ENCODE results near the gene KLHL36. TPM values are rescaled to one million over a fixed set of nuclear protein-coding genes. Genes with fewer than 3 reads are reported as not detected.

KLHL36 gene
- total RNA-seq, 1 experiment from 2014 or later: 46.0 TPM

DNA sequence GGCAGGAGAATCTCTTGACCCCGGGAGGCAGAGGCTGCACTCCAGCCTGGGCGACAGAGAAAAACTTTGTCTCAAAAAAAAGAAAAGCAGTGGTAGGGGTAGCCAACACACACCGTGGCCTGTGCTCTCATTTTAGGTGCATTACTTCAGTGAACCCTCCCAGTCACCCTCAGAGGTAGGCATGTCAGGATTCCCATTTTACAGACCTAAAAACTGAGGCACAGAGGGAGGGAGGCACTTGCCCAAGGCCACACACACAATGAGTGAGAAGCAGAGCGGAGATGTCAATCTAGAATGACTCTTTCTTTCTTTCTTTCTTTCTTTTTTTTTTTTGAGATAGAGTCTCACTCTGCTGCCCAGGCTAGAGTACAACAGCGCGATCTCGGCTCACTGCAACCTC, 35.6 kb upstream of the KLHL36 start:
- POLR2A ChIA-PET: no interaction called here
- ATAC-seq (no peak), DNase-seq (ENCODE audit: low read depth, low spot score) (no peak)
- H3K4me1 ChIP-seq (ENCODE audit: control insufficient read depth, insufficient read depth, low read length): peaks cover 26% of the 10 kb centered on the region
- no peak overlapping the region for H3K27ac ChIP-seq (ENCODE audit: low read length)
- H3K4me3 ChIP-seq (ENCODE audit: low read depth in 2 of 2, low read length in 2 of 2): no peak overlapping the region
- H3K27me3 ChIP-seq (ENCODE audit: control insufficient read depth, insufficient read depth, low read length): no peaks in the 10 kb centered on the region
- intact Hi-C loops (cut with micrococcal nuclease; ENCODE audit: unreplicated experiment): no loop called here
- CTCF ChIA-PET: no interaction called here
- in situ Hi-C loops (cut with HindIII; ENCODE audit: low pct_unique_long_range_greater_than_20kb, low sequenced_read_pairs): no loop called here
- peaks cover 4% of the 10 kb centered on the region for H3K36me3 ChIP-seq (ENCODE audit: control insufficient read depth, insufficient read depth, low read length)
- H3K9me3 ChIP-seq (ENCODE audit: control insufficient read depth, insufficient read depth, low read depth, low read length): no peaks in the 10 kb centered on the region
- no TSS peak for BruUV-seq (replicated peaks)
- TF ChIP-seq, protein P1, sequence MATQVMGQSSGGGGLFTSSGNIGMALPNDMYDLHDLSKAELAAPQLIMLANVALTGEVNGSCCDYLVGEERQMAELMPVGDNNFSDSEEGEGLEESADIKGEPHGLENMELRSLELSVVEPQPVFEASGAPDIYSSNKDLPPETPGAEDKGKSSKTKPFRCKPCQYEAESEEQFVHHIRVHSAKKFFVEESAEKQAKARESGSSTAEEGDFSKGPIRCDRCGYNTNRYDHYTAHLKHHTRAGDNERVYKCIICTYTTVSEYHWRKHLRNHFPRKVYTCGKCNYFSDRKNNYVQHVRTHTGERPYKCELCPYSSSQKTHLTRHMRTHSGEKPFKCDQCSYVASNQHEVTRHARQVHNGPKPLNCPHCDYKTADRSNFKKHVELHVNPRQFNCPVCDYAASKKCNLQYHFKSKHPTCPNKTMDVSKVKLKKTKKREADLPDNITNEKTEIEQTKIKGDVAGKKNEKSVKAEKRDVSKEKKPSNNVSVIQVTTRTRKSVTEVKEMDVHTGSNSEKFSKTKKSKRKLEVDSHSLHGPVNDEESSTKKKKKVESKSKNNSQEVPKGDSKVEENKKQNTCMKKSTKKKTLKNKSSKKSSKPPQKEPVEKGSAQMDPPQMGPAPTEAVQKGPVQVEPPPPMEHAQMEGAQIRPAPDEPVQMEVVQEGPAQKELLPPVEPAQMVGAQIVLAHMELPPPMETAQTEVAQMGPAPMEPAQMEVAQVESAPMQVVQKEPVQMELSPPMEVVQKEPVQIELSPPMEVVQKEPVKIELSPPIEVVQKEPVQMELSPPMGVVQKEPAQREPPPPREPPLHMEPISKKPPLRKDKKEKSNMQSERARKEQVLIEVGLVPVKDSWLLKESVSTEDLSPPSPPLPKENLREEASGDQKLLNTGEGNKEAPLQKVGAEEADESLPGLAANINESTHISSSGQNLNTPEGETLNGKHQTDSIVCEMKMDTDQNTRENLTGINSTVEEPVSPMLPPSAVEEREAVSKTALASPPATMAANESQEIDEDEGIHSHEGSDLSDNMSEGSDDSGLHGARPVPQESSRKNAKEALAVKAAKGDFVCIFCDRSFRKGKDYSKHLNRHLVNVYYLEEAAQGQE (IDR thresholded peaks at IDR 0.05; ENCODE audit: insufficient read depth in 1 of 2, low read depth in 2 of 2, low read length in 1 of 2): no peak
- TF ChIP-seq, protein P2, sequence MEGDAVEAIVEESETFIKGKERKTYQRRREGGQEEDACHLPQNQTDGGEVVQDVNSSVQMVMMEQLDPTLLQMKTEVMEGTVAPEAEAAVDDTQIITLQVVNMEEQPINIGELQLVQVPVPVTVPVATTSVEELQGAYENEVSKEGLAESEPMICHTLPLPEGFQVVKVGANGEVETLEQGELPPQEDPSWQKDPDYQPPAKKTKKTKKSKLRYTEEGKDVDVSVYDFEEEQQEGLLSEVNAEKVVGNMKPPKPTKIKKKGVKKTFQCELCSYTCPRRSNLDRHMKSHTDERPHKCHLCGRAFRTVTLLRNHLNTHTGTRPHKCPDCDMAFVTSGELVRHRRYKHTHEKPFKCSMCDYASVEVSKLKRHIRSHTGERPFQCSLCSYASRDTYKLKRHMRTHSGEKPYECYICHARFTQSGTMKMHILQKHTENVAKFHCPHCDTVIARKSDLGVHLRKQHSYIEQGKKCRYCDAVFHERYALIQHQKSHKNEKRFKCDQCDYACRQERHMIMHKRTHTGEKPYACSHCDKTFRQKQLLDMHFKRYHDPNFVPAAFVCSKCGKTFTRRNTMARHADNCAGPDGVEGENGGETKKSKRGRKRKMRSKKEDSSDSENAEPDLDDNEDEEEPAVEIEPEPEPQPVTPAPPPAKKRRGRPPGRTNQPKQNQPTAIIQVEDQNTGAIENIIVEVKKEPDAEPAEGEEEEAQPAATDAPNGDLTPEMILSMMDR (IDR thresholded peaks at IDR 0.05): no peak
- TF ChIP-seq POLR2AphosphoS5 (IDR thresholded peaks at IDR 0.05; ENCODE audit: low read depth, low read length): no peak
- no peak for TF ChIP-seq SIN3A (IDR thresholded peaks at IDR 0.05; ENCODE audit: borderline replicate concordance, insufficient read depth, low read depth, low read length)
- TF ChIP-seq TCF7L2 (IDR thresholded peaks at IDR 0.05; ENCODE audit: low read depth, low read length): no peak

DNA sequence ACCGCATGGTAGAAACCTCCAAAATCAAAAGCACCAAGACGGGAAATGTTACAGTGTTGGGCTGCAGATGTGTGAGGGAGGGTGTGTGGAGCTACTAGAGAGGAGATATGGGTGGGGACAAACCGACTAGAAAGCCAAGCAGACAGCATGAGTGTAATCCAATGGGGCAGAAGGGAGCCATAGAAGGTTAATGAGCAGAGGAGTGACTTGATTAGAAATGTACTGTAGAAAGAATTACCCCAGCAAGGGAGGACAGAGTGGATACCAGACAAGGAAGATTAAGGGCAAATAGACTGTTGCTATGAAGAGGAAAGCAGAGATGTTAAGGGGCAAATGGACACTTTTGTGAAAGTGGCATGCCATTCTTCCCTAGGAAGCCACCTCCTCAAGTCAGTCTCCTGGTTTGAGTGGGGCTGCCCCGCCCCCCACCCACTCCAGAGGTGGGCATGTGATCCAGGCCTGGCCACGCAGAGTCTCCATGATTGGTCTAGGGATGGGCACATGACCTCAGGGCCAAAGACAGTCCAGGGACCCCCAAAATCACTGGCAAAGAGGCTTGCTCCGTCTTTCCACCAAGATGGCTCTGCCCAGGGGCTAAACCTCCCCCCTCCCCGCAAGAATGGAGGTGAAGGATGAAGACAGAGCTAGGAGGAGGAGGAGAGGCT, 34.8 kb upstream of the KLHL36 start:
- CTCF ChIA-PET: no interaction called here
- intact Hi-C loops (cut with micrococcal nuclease; ENCODE audit: unreplicated experiment): no loop called here

More for the DNA sequence above, 34.8 kb upstream of the KLHL36 start:
- no TSS peak for BruUV-seq (replicated peaks)
- ATAC-seq (no peak), DNase-seq (ENCODE audit: low read depth, low spot score) (no peak)
- H3K4me3 ChIP-seq (ENCODE audit: low read depth in 2 of 2, low read length in 2 of 2): no peak overlapping the region
- peaks cover 4% of the 10 kb centered on the region for H3K36me3 ChIP-seq (ENCODE audit: control insufficient read depth, insufficient read depth, low read length)
- in situ Hi-C loops (cut with HindIII; ENCODE audit: low pct_unique_long_range_greater_than_20kb, low sequenced_read_pairs): no loop called here
- H3K27me3 ChIP-seq (ENCODE audit: control insufficient read depth, insufficient read depth, low read length): no peaks in the 10 kb centered on the region
- peaks cover 26% of the 10 kb centered on the region for H3K4me1 ChIP-seq (ENCODE audit: control insufficient read depth, insufficient read depth, low read length)
- POLR2A ChIA-PET: no interaction called here
- TF ChIP-seq, protein P2 (IDR thresholded peaks at IDR 0.05): no peak
- no peak for TF ChIP-seq POLR2AphosphoS5 (IDR thresholded peaks at IDR 0.05; ENCODE audit: low read depth, low read length)
- TF ChIP-seq, protein P1 (IDR thresholded peaks at IDR 0.05; ENCODE audit: insufficient read depth in 1 of 2, low read depth in 2 of 2, low read length in 1 of 2): no peak
- no peak for TF ChIP-seq SIN3A (IDR thresholded peaks at IDR 0.05; ENCODE audit: borderline replicate concordance, insufficient read depth, low read depth, low read length)
- TF ChIP-seq TCF7L2 (IDR thresholded peaks at IDR 0.05; ENCODE audit: low read depth, low read length): no peak
- no peaks in the 10 kb centered on the region for H3K9me3 ChIP-seq (ENCODE audit: control insufficient read depth, insufficient read depth, low read depth, low read length)
- H3K27ac ChIP-seq (ENCODE audit: low read length): peak overlapping the region; percentile 54
